HepG2 (cell line): ENCODE measurements around the gene SRCAP. TPM values are rescaled to one million over a fixed set of nuclear protein-coding genes. Genes with fewer than 3 reads are reported as not detected.

Experiments
- CENPT ChIP-seq: sonication (generic); formaldehyde crosslinking; IDR thresholded peaks from 2 replicates; pipeline ENCODE4 v1.8.0; 2022; ENCODE audit warnings: low read depth, mild to moderate bottlenecking, moderate library complexity, missing genetic modification reagents
- EEA1 ChIP-seq: sonication (generic); formaldehyde crosslinking; IDR thresholded peaks from 2 replicates; pipeline ENCODE4 v1.5.1; 2020; ENCODE audit warnings: mild to moderate bottlenecking, missing genetic modification reagents, borderline replicate concordance
- HMG20B ChIP-seq: conservative IDR thresholded peaks from 2 replicates; pipeline ENCODE4 v1.6.1; 2016; ENCODE audit warnings: missing genetic modification reagents, missing compliant biosample characterization
- HNF1B ChIP-seq: sonication (generic); formaldehyde crosslinking; IDR thresholded peaks from 2 replicates; pipeline ENCODE4 v1.5.1; 2020; ENCODE audit warnings: mild to moderate bottlenecking, moderate library complexity, missing genetic modification reagents
- MED8 ChIP-seq: sonication (generic); formaldehyde crosslinking; IDR thresholded peaks from 2 replicates; pipeline ENCODE4 v1.8.1; 2023; ENCODE audit warnings: mild to moderate bottlenecking, missing genetic modification reagents; ENCODE audit not compliant: insufficient replicate concordance
- MLX ChIP-seq: IDR thresholded peaks from 2 replicates; pipeline ENCODE4 v1.6.1; 2016
- NFE2L1 ChIP-seq: sonication (generic); formaldehyde crosslinking; IDR thresholded peaks from 2 replicates; pipeline ENCODE4 v1.4.0; 2020; ENCODE audit warnings: missing genetic modification reagents, mild to moderate bottlenecking, borderline replicate concordance
- POLR2AphosphoS5 ChIP-seq: IDR thresholded peaks from 2 replicates; pipeline ENCODE4 v1.6.1; 2012; ENCODE audit warnings: low read depth, low read length
- PREB ChIP-seq: sonication (generic); formaldehyde crosslinking; IDR thresholded peaks from 2 replicates; pipeline ENCODE4 v1.4.0; 2020; ENCODE audit warnings: missing genetic modification reagents
- PRMT3 ChIP-seq: sonication (generic); formaldehyde crosslinking; IDR thresholded peaks from 2 replicates; pipeline ENCODE4 v1.8.1; 2022; ENCODE audit warnings: low read depth, mild to moderate bottlenecking, moderate library complexity, missing genetic modification reagents, borderline replicate concordance
- RELA ChIP-seq: sonication (generic); formaldehyde crosslinking; IDR thresholded peaks from 2 replicates; pipeline ENCODE4 v1.4.0; 2020; ENCODE audit warnings: missing genetic modification reagents
- REPIN1 ChIP-seq: sonication (generic); formaldehyde crosslinking; IDR thresholded peaks from 2 replicates; pipeline ENCODE4 v1.8.0; 2022; ENCODE audit warnings: missing genetic modification reagents, low read depth, mild to moderate bottlenecking, borderline replicate concordance
- SKI ChIP-seq: fragments of 450-650 bp; IDR thresholded peaks from one replicate; pipeline ENCODE4 v1.6.1; 2018; ENCODE audit warnings: mild to moderate bottlenecking; ENCODE audit not compliant: partially characterized antibody
- TBP ChIP-seq: sonication (generic); formaldehyde crosslinking; IDR thresholded peaks from 2 replicates; pipeline ENCODE4 v1.5.0; 2020; ENCODE audit warnings: missing genetic modification reagents
- TBX2 ChIP-seq: sonication (generic); formaldehyde crosslinking; IDR thresholded peaks from 2 replicates; pipeline ENCODE4 v1.5.0; 2020; ENCODE audit warnings: missing genetic modification reagents, mild to moderate bottlenecking, borderline replicate concordance
- U2AF1 ChIP-seq: fragments of 200-400 bp; formaldehyde crosslinking; optimal IDR thresholded peaks from 2 replicates; pipeline ENCODE3; 2017; ENCODE audit warnings: mild to moderate bottlenecking, low read depth, low read length
- ZBTB4 ChIP-seq: sonication (generic); formaldehyde crosslinking; IDR thresholded peaks from 2 replicates; pipeline ENCODE4 v1.4.0; 2020; ENCODE audit warnings: missing genetic modification reagents, mild to moderate bottlenecking, borderline replicate concordance
- ZNF143 ChIP-seq: sonication (generic); formaldehyde crosslinking; IDR thresholded peaks from 2 replicates; pipeline ENCODE4 v1.4.0; 2020; ENCODE audit warnings: missing genetic modification reagents
- ZNF362 ChIP-seq: sonication (generic); formaldehyde crosslinking; IDR thresholded peaks from 2 replicates; pipeline ENCODE4 v1.4.0; 2020; ENCODE audit warnings: missing genetic modification reagents, mild to moderate bottlenecking, borderline replicate concordance
- ZNF543 ChIP-seq: sonication (generic); formaldehyde crosslinking; IDR thresholded peaks from 2 replicates; pipeline ENCODE4 v1.4.0; 2020; ENCODE audit warnings: mild to moderate bottlenecking, missing genetic modification reagents
- ZNF546 ChIP-seq: sonication (generic); formaldehyde crosslinking; conservative IDR thresholded peaks from 2 replicates; pipeline ENCODE4 v1.8.1; 2023; ENCODE audit warnings: mild to moderate bottlenecking, missing genetic modification reagents
- ZNF549 ChIP-seq: sonication (generic); formaldehyde crosslinking; IDR thresholded peaks from 2 replicates; pipeline ENCODE4 v1.5.0; 2020; ENCODE audit warnings: missing genetic modification reagents
- polyA plus RNA-seq, 8 experiments: library from polyadenylated mRNA; depleted of rRNA in 3 of 8; stranded (reverse) in 7 of 8; unstranded in 1 of 8; fragments of >200 nt; fragmentation: Illumina TruSeq in 4 of 8; extraction: Trizol in 4 of 8; gene quantifications; 2 replicates each; pipeline versions ENCODE4 v1.2.1 to v1.2.3, GENCODE V29; 2011 to 2016; ENCODE audit warnings: low read depth in 4 of 8, missing spikeins in 1 of 8, mixed read lengths in 1 of 8; ENCODE audit not compliant: insufficient read depth in 1 of 8
- total RNA-seq, 5 experiments: library from RNA; depleted of rRNA; stranded (reverse); fragments of >200 nt; fragmentation: Illumina TruSeq; extraction: Trizol; gene quantifications; 2 replicates each; pipeline ENCODE4 v1.2.3, GENCODE V29; 2016; ENCODE audit warnings: low read depth in 1 of 5

SRCAP gene
- total and polyA plus RNA-seq, 2 of the 13 experiments (the other 11 are each of a cell fraction or from before 2014, with no cell fraction given), result 4.9 to 9.0 TPM

- TF ChIP-seq HNF1B (CRISPR knock-in tag) (no peak), PRMT3 (CRISPR knock-in tag) (no peak), PREB (CRISPR knock-in tag) (no peak), ZNF546 (no peak; the same call in 1 of the 2 replicates), ZNF543 (no peak), CENPT (CRISPR knock-in tag) (no peak), ZNF143 (CRISPR knock-in tag) (peak; percentile 96), MLX (no peak), ZNF362 (CRISPR knock-in tag) (no peak), TBX2 (no peak), RELA (CRISPR knock-in tag) (0 out of 2 replicates have a peak, but pooled peaks have one; percentile 45), ZNF549 (CRISPR knock-in tag) (no peak), SKI (no peak), EEA1 (CRISPR knock-in tag) (no peak), MED8 (CRISPR knock-in tag) (no peak), TBP (CRISPR knock-in tag) (no peak), NFE2L1 (CRISPR knock-in tag) (no peak), U2AF1 (no peak), HMG20B (CRISPR knock-in tag) (no peak), POLR2AphosphoS5 (no peak), ZBTB4 (CRISPR knock-in tag) (0 out of 2 replicates have a peak, but pooled peaks have one; percentile 70), REPIN1 (CRISPR knock-in tag) (no peak; the same call in 1 of the 2 replicates)
These were observed 1.5 kb upstream of the SRCAP start (continued) for GRCh38 chr16:30697264-30698138.
